Epithelial cell of umbilical artery (primary cell): Measurements from ENCODE around the gene CNOT11. TPM values are rescaled to one million over a fixed set of nuclear protein-coding genes. Genes with fewer than 3 reads are reported as not detected.

Experiments used
- total RNA-seq: library from RNA; depleted of rRNA; stranded (reverse); fragments of >200 nt; gene quantifications from 2 replicates; pipeline ENCODE4 v1.2.3, GENCODE V29; 2014

The CNOT11 gene
- total RNA-seq, result 23.1 and 24.0 TPM in 2 replicates

GRCh38 chr2:101252408-101253012 is at the start of gene CNOT11:
CNOT11 (plus strand) TSS chr2:101252886; CDS start chr2:101252965, 79 bp downstream.

GRCh38 chr2:101308432-101309210 is 55.9 kb downstream of the CNOT11 start, which contains the start of gene RNF149:
RNF149 (minus strand) TSS chr2:101308701; CDS start chr2:101308588, 113 bp downstream.

Other genes starting within 250 kb of the CNOT11 start
- 14.0 and 25.7 TPM in 2 replicates for gene TBC1D8, start 101.5 kb upstream of the CNOT11 start, total RNA-seq
- 69.8 and 104 TPM in 2 replicates for gene RNF149, start 55.8 kb downstream of the CNOT11 start, total RNA-seq
- gene CREG2, start 134.6 kb downstream of the CNOT11 start, total RNA-seq, result 0.76 and 0.97 TPM in 2 replicates
- 2.6 and 3.6 TPM in 2 replicates for gene RFX8, start 222.2 kb downstream of the CNOT11 start, total RNA-seq